HG03520 (cell line): ENCODE data around the gene CHD9NB.

ENCODE experiments used
- ATAC-seq: cut with Tn5 transposase; IDR thresholded peaks from one replicate; pipeline ENCODE4 v1.9.1; 2021; ENCODE audit warnings: mild to moderate bottlenecking, moderate library complexity; ENCODE audit not compliant: unreplicated experiment

Gene CHD9NB

DNA sequence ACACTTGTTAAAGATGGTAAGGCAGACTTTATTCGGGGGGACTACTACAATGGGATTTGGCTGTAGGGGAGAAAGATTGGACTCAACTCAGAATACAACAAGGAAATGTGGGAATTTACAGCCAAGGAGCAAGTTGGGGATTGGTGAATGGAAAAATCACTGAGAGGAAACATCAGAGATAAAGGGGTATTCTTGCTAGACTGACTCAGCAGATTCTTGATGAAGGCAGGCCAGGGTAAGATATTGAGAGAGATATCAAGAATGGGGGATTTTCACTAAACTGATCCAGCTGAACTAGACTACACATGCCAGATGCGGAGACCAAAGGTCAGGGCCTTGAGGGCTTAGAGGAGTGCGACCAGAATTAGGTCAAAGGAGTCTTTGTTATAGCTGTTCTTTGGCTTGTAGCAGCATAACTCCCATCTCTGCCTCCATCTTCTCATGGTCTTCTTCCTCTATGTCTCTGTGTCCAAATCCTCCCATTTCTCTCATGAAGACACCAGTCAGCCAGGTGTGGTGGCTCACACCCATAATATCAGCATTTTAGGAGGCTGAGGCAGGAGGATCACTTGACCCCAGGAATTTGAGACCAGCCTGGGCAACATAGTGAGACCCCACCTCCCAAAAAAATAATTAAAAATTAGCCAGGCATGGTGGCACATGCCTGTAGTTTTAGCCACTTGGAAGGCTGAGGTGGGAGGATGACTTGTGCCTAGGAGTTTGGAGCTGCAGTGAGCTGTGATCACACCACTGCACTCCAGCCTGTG is 17.3 kb downstream of the CHD9NB start:
- ATAC-seq: no peak

DNA sequence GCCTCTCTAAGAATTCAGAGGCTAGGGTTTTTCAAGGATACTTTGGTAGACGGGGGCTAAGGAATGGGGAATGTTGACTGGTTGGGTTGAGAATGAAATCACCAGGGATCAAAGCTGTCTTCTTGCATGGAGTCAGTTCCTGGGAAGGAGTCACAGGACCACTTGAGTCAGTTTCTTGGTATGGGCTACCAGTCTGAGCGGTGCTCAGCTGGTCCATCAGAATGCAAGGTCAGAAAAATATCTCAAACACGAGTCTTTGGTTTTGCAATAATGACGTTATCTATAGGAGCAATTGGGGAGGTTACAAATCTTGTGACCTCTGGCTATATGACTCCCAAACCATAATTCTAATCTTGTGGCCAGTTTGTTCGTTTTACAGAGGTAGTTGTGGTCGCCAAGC is 18.4 kb downstream of the CHD9NB start:
- ATAC-seq: no peak

DNA sequence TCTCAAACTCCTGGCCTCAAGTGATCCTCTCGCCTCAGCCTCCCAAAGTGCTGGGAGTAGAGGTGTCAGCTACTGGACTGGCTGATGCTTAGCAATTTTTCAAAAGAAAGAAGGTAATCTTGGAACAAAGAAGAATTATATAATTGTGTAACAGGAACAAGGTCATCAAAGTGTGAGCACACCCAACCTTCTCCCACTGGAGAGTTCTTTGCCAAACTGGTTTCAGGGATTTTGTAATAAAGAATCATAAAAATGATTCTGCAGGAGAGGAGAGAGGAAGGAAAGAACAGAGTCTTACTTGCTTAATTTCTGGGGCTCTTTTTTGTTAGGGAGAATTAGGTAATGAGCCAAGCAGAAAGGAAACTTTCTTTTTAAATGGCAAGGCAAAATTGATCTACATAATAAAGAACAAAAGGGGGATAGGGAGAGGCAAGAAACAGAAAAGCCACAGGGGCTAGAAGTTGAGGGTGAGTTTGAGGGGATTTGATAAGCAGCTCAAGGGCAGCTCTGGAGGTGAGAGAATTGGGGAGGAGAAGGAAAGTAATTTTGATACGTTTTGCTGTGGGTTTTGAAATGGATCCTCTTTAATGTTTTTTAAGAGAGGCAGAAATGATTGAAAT is 21.3 kb downstream of the CHD9NB start:
- ATAC-seq: no peak

DNA sequence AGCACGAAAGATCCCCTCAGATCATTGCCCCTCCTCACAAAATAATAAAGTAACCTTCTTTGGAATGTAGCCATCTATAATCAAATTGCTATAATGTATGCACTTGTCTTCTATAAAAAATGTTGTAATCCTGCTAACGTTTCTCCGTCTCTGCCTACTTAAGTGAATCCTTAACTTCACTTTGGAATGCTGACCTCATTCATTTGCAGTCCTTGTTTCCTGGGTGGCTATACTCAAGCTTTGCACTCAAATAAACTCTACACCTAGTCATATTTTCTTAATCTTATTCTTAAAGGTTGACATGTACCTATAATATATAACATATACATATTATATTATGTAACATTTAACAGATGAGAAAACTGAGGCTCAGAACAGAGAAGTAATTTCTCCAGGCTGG is 22.7 kb downstream of the CHD9NB start:
- no peak for ATAC-seq

DNA sequence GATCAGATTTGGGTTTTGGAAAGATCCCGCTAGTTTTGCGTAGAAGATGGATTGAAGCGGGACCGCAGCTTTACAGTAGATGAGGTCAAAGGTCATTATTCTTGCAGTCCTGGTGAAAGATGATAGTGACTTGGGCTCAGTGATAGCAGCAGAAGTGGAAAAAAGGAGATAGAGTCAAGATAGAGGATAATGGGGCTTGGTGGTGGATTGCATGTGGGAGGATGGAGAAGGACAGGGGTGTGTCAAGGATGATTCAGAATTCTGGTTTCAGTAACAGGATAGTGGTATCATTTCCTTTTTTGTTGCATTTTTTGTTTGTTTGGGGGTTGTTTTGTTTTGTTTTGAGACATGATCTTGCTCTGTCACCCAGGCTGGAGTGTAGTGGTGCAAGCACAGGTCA is 28.7 kb downstream of the CHD9NB start:
- peak; percentile 60 for ATAC-seq

DNA sequence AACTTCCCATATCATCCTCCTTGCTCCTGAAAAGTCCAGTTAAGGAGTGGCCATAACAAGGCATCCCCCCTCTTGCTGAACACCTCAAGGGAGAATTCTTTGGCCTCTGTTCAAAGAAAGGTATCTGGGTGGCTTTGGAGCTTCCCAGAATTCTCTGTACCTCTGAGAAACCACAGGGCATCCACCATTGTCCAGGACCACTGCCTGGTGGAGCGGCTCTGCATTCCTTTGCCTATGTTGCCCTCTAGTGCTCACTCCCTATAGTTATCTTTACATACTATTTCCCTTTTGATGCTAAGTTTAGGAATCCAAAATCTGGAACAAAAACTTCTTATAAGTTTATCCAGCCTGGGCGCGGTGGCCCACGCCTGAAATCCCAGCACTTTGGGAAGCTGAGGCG is 30.3 kb downstream of the CHD9NB start:
- no peak for ATAC-seq

DNA sequence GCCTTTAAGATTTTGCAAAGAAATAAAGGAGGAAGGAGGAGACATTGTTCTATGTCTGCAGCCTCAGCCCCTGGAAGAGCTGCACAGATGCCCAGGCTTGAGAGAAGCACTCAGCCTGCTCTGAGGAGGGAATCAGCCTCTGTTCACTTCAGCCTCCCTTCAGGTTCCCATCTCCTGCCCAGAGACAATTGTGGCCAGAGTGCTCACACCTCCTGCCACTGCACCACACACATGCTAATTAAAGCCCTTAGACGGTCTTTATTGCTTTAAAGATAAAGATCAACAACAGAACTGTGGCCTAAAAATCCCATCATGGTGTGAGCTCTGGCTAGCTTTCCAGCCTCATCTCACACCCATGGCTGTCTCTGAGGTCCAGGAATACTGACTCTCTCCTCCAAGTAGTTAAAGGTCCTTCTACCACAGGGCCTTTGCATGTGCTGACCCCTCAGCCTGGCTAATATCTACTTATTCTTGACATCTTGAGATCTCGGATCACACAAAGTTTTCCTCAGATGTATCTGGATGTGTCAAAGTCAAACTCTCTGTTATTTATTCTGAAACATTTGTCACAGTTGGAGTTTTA is 33.8 kb downstream of the CHD9NB start:
- ATAC-seq: no peak

DNA sequence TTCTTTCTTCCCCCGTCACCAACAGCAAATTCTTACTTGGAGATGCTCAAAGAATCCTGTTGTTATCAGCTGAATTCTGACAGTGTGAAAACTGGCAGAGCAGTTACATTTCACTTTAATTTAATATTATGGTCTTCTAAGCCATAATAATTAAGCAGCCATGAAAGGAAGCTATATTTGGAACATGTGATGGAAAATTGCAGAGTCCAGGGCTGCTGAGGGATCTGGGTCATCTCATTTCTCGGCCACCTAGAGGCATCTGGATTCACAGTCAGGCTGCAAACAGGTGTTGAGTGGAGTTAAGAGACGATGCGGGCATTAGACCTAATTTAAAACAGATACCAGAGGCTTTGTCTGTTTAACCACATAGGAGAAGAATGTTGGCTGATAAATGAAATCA is 38.4 kb downstream of the CHD9NB start:
- ATAC-seq: no peak

DNA sequence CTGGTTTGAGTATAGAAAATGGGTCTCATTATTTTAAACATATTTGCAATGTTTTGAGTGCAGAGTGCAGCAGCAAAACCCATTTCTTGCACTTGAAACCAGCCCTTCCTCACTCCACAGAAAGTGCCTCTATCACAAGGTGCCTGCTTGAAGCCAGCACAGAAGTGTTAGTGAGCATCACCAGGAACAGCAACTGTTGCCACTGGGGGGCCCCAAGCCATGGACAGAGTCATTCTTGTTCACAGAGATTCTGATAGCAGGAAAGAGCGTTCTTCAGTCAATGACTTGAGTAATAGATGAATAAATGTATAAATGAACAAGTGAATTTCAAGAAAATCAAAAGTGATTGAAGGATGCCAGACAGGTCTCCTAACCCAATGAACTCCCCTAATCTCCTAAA is 45.6 kb downstream of the CHD9NB start:
- ATAC-seq: no peak

DNA sequence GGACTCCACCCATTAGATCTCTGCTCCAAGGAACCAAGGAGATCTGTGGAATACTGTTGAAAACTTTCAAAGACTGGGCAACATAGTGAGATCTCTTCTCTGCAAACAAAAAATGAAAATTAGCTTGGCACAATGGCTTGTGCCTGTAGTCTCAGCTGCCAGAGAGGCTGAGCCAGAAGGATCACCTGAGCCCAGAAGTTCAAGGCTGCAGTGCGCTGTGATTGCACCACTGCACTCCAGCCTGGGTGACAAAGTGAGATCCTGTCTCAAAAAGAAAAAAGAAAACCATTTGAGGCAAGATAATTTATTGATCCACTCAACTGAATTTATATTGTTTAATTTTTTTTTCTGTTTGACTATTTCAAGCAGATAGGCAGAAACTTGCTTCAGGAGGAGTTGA is 54.8 kb downstream of the CHD9NB start:
- ATAC-seq: no peak

DNA sequence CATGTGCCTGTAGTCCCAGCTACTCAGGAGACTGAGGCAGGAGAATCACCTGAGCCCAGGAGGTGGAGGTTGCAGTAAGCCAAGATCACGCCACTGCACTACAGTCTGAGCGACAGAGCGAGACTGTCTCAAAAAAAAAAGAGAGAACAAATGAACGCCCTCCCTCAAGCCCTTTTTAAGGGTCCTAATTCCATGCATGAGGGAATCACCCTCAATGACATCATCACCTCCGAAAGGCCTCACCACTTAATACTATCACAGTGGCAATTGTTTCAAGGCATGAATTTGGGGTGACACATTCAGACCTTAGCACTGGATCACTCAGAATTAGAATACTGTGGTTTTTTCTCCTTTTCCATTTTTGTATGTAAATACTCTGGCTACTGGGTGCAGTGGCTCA is 57.8 kb downstream of the CHD9NB start:
- no peak for ATAC-seq

DNA sequence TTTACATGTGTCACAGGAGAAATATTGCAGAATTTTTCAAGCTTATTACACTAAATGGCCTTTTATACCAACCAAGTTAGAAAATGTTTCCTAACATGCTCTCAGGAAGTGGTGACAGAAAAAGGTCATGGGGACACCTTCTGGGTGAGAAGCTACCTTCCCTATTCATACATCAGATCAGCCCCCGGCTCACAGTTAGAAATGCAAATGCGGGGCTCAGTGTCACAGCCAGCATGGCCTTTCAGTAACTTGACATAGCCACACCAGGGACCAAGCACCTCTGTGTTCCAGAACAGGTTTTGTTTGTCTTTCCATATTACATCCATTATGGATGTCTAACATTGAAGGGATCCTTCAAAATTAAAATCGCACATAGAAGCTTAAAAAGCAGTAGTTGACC is 59.5 kb downstream of the CHD9NB start:
- ATAC-seq: no peak

DNA sequence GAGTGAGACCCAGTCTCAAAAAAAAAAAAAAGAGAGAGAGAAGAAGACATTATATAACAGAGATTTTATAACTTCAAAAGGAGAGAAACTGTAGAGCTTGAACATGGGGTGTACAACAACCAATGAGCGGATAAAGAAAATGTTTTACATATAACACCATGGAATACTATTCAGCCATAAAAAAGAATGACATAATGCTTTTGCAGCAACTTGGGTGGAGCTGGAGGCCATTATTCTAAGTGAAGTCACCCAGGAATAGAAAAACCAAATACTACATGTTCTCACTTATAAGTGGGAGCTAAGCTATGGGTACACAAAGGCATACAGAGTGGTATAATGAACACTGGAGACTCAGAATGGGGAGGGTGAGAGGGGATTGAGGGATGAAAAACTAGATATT is 61.1 kb downstream of the CHD9NB start:
- no peak for ATAC-seq
